K562 (cell line): ENCODE data around the gene PLEKHA8. TPM values are rescaled to one million over a fixed set of nuclear protein-coding genes. Genes with fewer than 3 reads are reported as not detected.

Source experiments
- CBX5 ChIP-seq: IDR thresholded peaks from 2 replicates; pipeline ENCODE4 v1.6.1; 2014; ENCODE audit warnings: low read depth, borderline replicate concordance
- HDAC1 ChIP-seq, 2 experiments: fragments of 450-650 bp; IDR thresholded peaks; 2 replicates each; pipeline ENCODE4 v1.6.1; 2016 to 2017; ENCODE audit warnings: inconsistent platforms in 1 of 2, mild to moderate bottlenecking in 1 of 2, moderate library complexity in 1 of 2
- MGA ChIP-seq: fragments of 450-650 bp; IDR thresholded peaks from 2 replicates; pipeline ENCODE4 v1.6.1; 2016; ENCODE audit warnings: mild to moderate bottlenecking, moderate library complexity
- RREB1 ChIP-seq: fragments of 250-450 bp; sonication (Bioruptor Pico); IDR thresholded peaks from 2 replicates; pipeline ENCODE4 v1.4.0; 2020
- SRF ChIP-seq, 2 experiments: fragments of 250-450, 450-650 bp in 1 of 2; sonication (Bioruptor Pico) in 1 of 2; sonication (generic) in 1 of 2; formaldehyde crosslinking; IDR thresholded peaks; 2 replicates each; pipeline versions ENCODE4 v1.5.0 to v1.5.1; 2020 to 2022; ENCODE audit warnings: mild to moderate bottlenecking in 1 of 2, missing genetic modification reagents in 1 of 2
- ZNF785 ChIP-seq: fragments of 250-450 bp; sonication (Bioruptor Pico); IDR thresholded peaks from 2 replicates; pipeline ENCODE4 v1.4.0; 2020; ENCODE audit warnings: mild to moderate bottlenecking
- polyA plus RNA-seq, 8 experiments: library from polyadenylated mRNA; depleted of rRNA in 4 of 8; stranded (reverse) in 5 of 8; unstranded in 3 of 8; fragments of >200 nt; fragmentation: Nextera tagmentation in 2 of 8; fragmentation: Illumina TruSeq in 1 of 8; extraction: Ambion mirVana in 2 of 8; extraction: Trizol in 1 of 8; gene quantifications; 2 replicates each; pipeline versions ENCODE4 v1.2.1 to v1.2.3, GENCODE V29; 2011 to 2014; ENCODE audit warnings: inconsistent platforms in 1 of 8, missing spikeins in 1 of 8
- total RNA-seq, 7 experiments: library from RNA; depleted of rRNA in 6 of 7; stranded (reverse); fragments of >200 nt in 6 of 7; fragmentation: Illumina TruSeq in 2 of 7; extraction: Trizol in 2 of 7; gene quantifications; 2 replicates each; pipeline versions ENCODE4 v1.2.1 to v1.2.3, GENCODE V29; 2011 to 2021; ENCODE audit warnings: low replicate concordance in 1 of 7

PLEKHA8 gene
- total and polyA plus RNA-seq, 9 of the 15 experiments (the other 6 are each of a cell fraction or from before 2014, with no cell fraction given): 3.2 to 16.3 (median 11.8) TPM

- TF ChIP-seq MGA (0 out of 2 replicates have a peak, but pooled peaks have one; percentile 15), CBX5 (no peak), ZNF785 (no peak), HDAC1 (IDR thresholded peaks at IDR 0.05) (peak in 1 of 2 experiments; percentile 18; a peak in 1 of 4 replicates), RREB1 (CRISPR knock-in tag) (no peak), SRF (CRISPR knock-in tag; IDR thresholded peaks at IDR 0.05) (no peak)
Observed at GRCh38 chr7:30028749-30029635, 780 bp downstream of the PLEKHA8 start (continued).
